HEK293 (cell line): Measurements from ENCODE around the gene RAP1A.

ENCODE experiments used
- CTCF ChIA-PET: fragments of 350-600 bp; formaldehyde crosslinking; extraction: SDS; loops from one replicate; lab custom pipeline; 2021; ENCODE audit warnings: antibody characterized with exemption; lab: Yijun Ruan, JAX
- POLR2A ChIA-PET: fragments of 300-600 bp; formaldehyde crosslinking; extraction: SDS; loops from one replicate; lab custom pipeline; 2020; ENCODE audit warnings: antibody characterized with exemption, inconsistent platforms; lab: Yijun Ruan, JAX
- H3K27ac ChIP-seq: fragments of 200-500 bp; sonication (Bioruptor generic); 2 replicates; pipeline ENCODE4 v1.5.1; 2014; ENCODE audit warnings: low read depth, low read length, control low read depth, inconsistent platforms; ENCODE audit errors: extremely low read depth
- H3K36me3 ChIP-seq, 2 experiments: fragments of 200-500 bp in 1 of 2; sonication (Bioruptor generic) in 1 of 2; 1 replicate in 1 of 2; 2 replicates in 1 of 2; pipeline ENCODE4 v1.5.1; 2014 to 2017; ENCODE audit warnings: inconsistent platforms in 2 of 2, low read length in 2 of 2; ENCODE audit not compliant: control insufficient read depth in 2 of 2, insufficient read depth in 1 of 2
- H3K4me1 ChIP-seq: fragments of 200-500 bp; sonication (Bioruptor generic); 2 replicates; pipeline ENCODE4 v1.5.1; 2014; ENCODE audit warnings: mild to moderate bottlenecking, low read length, inconsistent platforms; ENCODE audit not compliant: control insufficient read depth, insufficient read depth
- H3K4me3 ChIP-seq: 2 replicates; pipeline ENCODE4 v1.5.1; 2011; ENCODE audit warnings: low read depth, mild to moderate bottlenecking, control low read depth, low read length, moderate library complexity
- H3K9me3 ChIP-seq: fragments of 200-500 bp; sonication (Bioruptor generic); 2 replicates; pipeline ENCODE4 v1.5.1; 2014; ENCODE audit warnings: low read depth, low read length, inconsistent platforms; ENCODE audit not compliant: control insufficient read depth, insufficient read depth
- HOXA7 ChIP-seq: sonication (generic); formaldehyde crosslinking; IDR thresholded peaks from 2 replicates; pipeline ENCODE4 v1.8.1; 2022; ENCODE audit warnings: missing genetic modification reagents, borderline replicate concordance
- KLF10 ChIP-seq: fragments of 450-650 bp; IDR thresholded peaks from 2 replicates; pipeline ENCODE4 v1.5.1; 2018; ENCODE audit warnings: missing biosample characterization, mild to moderate bottlenecking, missing genetic modification characterization
- KLF16 ChIP-seq: fragments of 450-650 bp; formaldehyde crosslinking; IDR thresholded peaks from 2 replicates; pipeline ENCODE4 v1.5.1; 2017; ENCODE audit warnings: missing biosample characterization, missing genetic modification characterization
- KLF9 ChIP-seq: fragments of 450-650 bp; formaldehyde crosslinking; IDR thresholded peaks from 2 replicates; pipeline ENCODE4 v1.5.1; 2016; ENCODE audit warnings: missing biosample characterization, missing genetic modification characterization, low read depth
- PRDM1 ChIP-seq: fragments of 450-650 bp; formaldehyde crosslinking; IDR thresholded peaks from 2 replicates; pipeline ENCODE4; 2016; ENCODE audit warnings: missing biosample characterization, missing genetic modification characterization
- ZBTB11 ChIP-seq: fragments of 450-650 bp; formaldehyde crosslinking; conservative IDR thresholded peaks from 2 replicates; pipeline ENCODE4 v1.5.1; 2016; ENCODE audit warnings: low read depth, missing biosample characterization, missing genetic modification characterization
- ZBTB20 ChIP-seq: fragments of 450-650 bp; formaldehyde crosslinking; IDR thresholded peaks from 2 replicates; pipeline ENCODE4 v1.5.1; 2016; ENCODE audit warnings: missing biosample characterization, missing genetic modification characterization
- ZIC2 ChIP-seq: fragments of 450-650 bp; formaldehyde crosslinking; IDR thresholded peaks from 2 replicates; pipeline ENCODE4 v1.5.1; 2016; ENCODE audit warnings: missing biosample characterization, missing genetic modification characterization
- ZNF112 ChIP-seq: fragments of 450-650 bp; formaldehyde crosslinking; IDR thresholded peaks from 2 replicates; pipeline ENCODE4 v1.5.0; 2017; ENCODE audit warnings: missing biosample characterization, missing genetic modification characterization
- ZNF138 ChIP-seq: fragments of 450-650 bp; formaldehyde crosslinking; IDR thresholded peaks from 2 replicates; pipeline ENCODE4 v1.5.1; 2016; ENCODE audit warnings: missing biosample characterization, missing genetic modification characterization, borderline replicate concordance
- ZNF140 ChIP-seq: fragments of 450-650 bp; formaldehyde crosslinking; IDR thresholded peaks from 2 replicates; pipeline ENCODE4 v1.5.1; 2016; ENCODE audit warnings: missing biosample characterization, missing genetic modification characterization
- ZNF223 ChIP-seq: fragments of 450-650 bp; formaldehyde crosslinking; IDR thresholded peaks from 2 replicates; pipeline ENCODE4 v1.5.1; 2016; ENCODE audit warnings: missing biosample characterization, missing genetic modification characterization
- ZNF514 ChIP-seq: fragments of 450-650 bp; formaldehyde crosslinking; IDR thresholded peaks from 2 replicates; pipeline ENCODE4 v1.5.1; 2016; ENCODE audit warnings: missing biosample characterization, missing genetic modification characterization
- ZNF549 ChIP-seq: fragments of 450-650 bp; IDR thresholded peaks from 2 replicates; pipeline ENCODE4 v1.5.1; 2018; ENCODE audit warnings: missing biosample characterization, missing genetic modification characterization, mild to moderate bottlenecking, inconsistent platforms, moderate library complexity
- ZNF623 ChIP-seq: fragments of 450-650 bp; formaldehyde crosslinking; IDR thresholded peaks from 2 replicates; pipeline ENCODE4 v1.5.1; 2016; ENCODE audit warnings: missing biosample characterization, missing genetic modification characterization
- ZNF624 ChIP-seq: fragments of 450-650 bp; formaldehyde crosslinking; IDR thresholded peaks from 2 replicates; pipeline ENCODE4 v1.5.1; 2017; ENCODE audit warnings: missing biosample characterization, missing genetic modification characterization
- ZNF664 ChIP-seq: fragments of 450-650 bp; formaldehyde crosslinking; IDR thresholded peaks from 2 replicates; pipeline ENCODE4 v1.5.1; 2016; ENCODE audit warnings: missing biosample characterization, missing genetic modification characterization
- ZSCAN30 ChIP-seq: fragments of 450-650 bp; IDR thresholded peaks from 2 replicates; pipeline ENCODE4 v1.5.1; 2018; ENCODE audit warnings: missing biosample characterization, mild to moderate bottlenecking, missing genetic modification characterization, moderate library complexity
- ZSCAN4 ChIP-seq: fragments of 450-650 bp; formaldehyde crosslinking; IDR thresholded peaks from 2 replicates; pipeline ENCODE4 v1.5.1; 2017; ENCODE audit warnings: missing biosample characterization, missing genetic modification characterization
- TF ChIP-seq, protein P1 (sequence below): fragments of 450-650 bp; formaldehyde crosslinking; IDR thresholded peaks from 2 replicates; pipeline ENCODE4 v1.5.1; 2017; ENCODE audit warnings: missing biosample characterization, missing genetic modification characterization

The RAP1A gene

GRCh38 chr1:111625276-111625675 lies 5.7 kb downstream of the RAP1A start:
- ChIA-PET POLR2A (no interaction called here), CTCF (interaction anchor here (1.5 kb wide), 1 partner anchor 117 kb away, joined by 6 read pairs; no protein-coding TSS in a partner anchor)
- Histone ChIP-seq H3K9me3 (no peaks in the 10 kb centered on the region), H3K36me3 (no peaks in the 10 kb centered on the region), H3K4me1 (peaks cover 2% of the 10 kb centered on the region; the same call in 1 of the 2 replicates), H3K4me3 (no peak overlapping the region), H3K27ac (no peak overlapping the region)
- TF ChIP-seq KLF10 (tag by site-specific recombination) (no peak), ZSCAN30 (tag by site-specific recombination) (no peak), ZNF140 (tag by site-specific recombination) (no peak), ZNF223 (tag by site-specific recombination) (no peak), ZNF514 (tag by site-specific recombination) (no peak), ZNF664 (tag by site-specific recombination) (peak; percentile 7; the same call in 1 of the 2 replicates)
- TF ChIP-seq, protein P1, sequence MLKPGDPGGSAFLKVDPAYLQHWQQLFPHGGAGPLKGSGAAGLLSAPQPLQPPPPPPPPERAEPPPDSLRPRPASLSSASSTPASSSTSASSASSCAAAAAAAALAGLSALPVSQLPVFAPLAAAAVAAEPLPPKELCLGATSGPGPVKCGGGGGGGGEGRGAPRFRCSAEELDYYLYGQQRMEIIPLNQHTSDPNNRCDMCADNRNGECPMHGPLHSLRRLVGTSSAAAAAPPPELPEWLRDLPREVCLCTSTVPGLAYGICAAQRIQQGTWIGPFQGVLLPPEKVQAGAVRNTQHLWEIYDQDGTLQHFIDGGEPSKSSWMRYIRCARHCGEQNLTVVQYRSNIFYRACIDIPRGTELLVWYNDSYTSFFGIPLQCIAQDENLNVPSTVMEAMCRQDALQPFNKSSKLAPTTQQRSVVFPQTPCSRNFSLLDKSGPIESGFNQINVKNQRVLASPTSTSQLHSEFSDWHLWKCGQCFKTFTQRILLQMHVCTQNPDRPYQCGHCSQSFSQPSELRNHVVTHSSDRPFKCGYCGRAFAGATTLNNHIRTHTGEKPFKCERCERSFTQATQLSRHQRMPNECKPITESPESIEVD, result peak; percentile 55

- POLR2A ChIA-PET, result interaction anchor here (1.0 kb wide), 1 partner anchor 91 kb away, joined by 3 read pairs; no protein-coding TSS in a partner anchor
- Histone ChIP-seq H3K4me1 (peaks cover 2% of the 10 kb centered on the region; the same call in 1 of the 2 replicates), H3K27ac (no peak overlapping the region), H3K9me3 (no peaks in the 10 kb centered on the region), H3K4me3 (no peak overlapping the region), H3K36me3 (no peaks in the 10 kb centered on the region)
- TF ChIP-seq KLF10 (tag by site-specific recombination) (no peak), ZBTB20 (tag by site-specific recombination) (no peak), ZBTB11 (tag by site-specific recombination) (no peak), ZNF623 (tag by site-specific recombination) (peak; percentile 90), ZNF138 (tag by site-specific recombination) (no peak)
- CTCF ChIA-PET, result interaction anchor here (0.6 to 1.4 kb wide), 3 partner anchors 37 to 504 kb away, joined by 3 to 4 read pairs (median 4); no protein-coding TSS in a partner anchor
Measured at GRCh38 chr1:111628153-111628552, 8.6 kb downstream of the RAP1A start.

GRCh38 chr1:111629190-111629954 lies 9.8 kb downstream of the RAP1A start:
- Histone ChIP-seq H3K9me3 (no peaks in the 10 kb centered on the region), H3K4me1 (peaks cover 2% of the 10 kb centered on the region; the same call in 1 of the 2 replicates), H3K27ac (no peak overlapping the region), H3K36me3 (no peaks in the 10 kb centered on the region), H3K4me3 (no peak overlapping the region)
- ChIA-PET POLR2A (no interaction called here), CTCF (interaction anchor here (1.4 kb wide), 1 partner anchor 58 kb away, joined by 3 read pairs; no protein-coding TSS in a partner anchor)
- TF ChIP-seq KLF16 (tag by site-specific recombination), result no peak
- no peak for TF ChIP-seq HOXA7
- TF ChIP-seq ZNF112 (tag by site-specific recombination), result no peak
- TF ChIP-seq PRDM1 (tag by site-specific recombination), result no peak
- no peak for TF ChIP-seq ZSCAN4 (tag by site-specific recombination)
- no peak for TF ChIP-seq KLF9 (tag by site-specific recombination)
- no peak for TF ChIP-seq ZNF549 (tag by site-specific recombination)
- TF ChIP-seq ZNF624 (tag by site-specific recombination), result no peak
- TF ChIP-seq ZIC2 (tag by site-specific recombination), result no peak
